ENCODE data around the gene TLE2.
"Not testable (repeated sequence)": the region's sequence is repeated elsewhere in the genome, so short reads cannot be mapped to it uniquely, and the experiment has no call there.

DNA sequence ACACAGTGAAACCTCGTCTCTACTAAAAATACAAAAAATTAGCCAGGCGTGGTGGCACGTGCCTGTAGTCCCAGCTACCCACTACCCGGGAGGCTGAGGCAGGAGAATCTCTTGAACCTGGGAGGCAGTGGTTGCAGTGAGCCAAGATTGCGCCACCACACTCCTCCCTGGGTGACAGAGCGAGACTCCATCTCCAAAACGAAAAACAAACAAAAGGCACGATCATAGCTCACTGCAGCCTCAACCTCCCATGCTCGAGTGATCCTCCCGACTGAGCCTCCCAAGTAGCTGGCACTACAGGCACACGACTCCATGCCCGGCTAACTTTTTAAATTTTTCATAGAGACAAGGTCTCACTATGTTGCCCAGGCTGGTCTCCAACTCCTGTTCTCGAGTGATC, 17.0 kb downstream of the TLE2 start:
- TF ChIP-seq, protein P1, sequence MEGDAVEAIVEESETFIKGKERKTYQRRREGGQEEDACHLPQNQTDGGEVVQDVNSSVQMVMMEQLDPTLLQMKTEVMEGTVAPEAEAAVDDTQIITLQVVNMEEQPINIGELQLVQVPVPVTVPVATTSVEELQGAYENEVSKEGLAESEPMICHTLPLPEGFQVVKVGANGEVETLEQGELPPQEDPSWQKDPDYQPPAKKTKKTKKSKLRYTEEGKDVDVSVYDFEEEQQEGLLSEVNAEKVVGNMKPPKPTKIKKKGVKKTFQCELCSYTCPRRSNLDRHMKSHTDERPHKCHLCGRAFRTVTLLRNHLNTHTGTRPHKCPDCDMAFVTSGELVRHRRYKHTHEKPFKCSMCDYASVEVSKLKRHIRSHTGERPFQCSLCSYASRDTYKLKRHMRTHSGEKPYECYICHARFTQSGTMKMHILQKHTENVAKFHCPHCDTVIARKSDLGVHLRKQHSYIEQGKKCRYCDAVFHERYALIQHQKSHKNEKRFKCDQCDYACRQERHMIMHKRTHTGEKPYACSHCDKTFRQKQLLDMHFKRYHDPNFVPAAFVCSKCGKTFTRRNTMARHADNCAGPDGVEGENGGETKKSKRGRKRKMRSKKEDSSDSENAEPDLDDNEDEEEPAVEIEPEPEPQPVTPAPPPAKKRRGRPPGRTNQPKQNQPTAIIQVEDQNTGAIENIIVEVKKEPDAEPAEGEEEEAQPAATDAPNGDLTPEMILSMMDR (conservative IDR thresholded peaks at IDR 0.05; ENCODE audit: low read depth, low read length): not testable (repeated sequence)
- not testable (repeated sequence) for TF ChIP-seq EZH2 (IDR thresholded peaks at IDR 0.05; ENCODE audit: low read length, unreplicated experiment); EZH2phosphoT487 (IDR thresholded peaks at IDR 0.05; ENCODE audit: borderline replicate concordance, low read length)
